22Rv1 (cell line): ENCODE measurements around the gene IL9R.
"Not testable (repeated sequence)": the region's sequence is repeated elsewhere in the genome, so short reads cannot be mapped to it uniquely, and the experiment has no call there.

Experiments used
- CTCF ChIP-seq: fragments of 450-650 bp; IDR thresholded peaks from 2 replicates; pipeline ENCODE4 v1.5.1; 2017; ENCODE audit warnings: mild to moderate bottlenecking
- ZFX ChIP-seq: fragments of 450-650 bp; IDR thresholded peaks from 2 replicates; pipeline ENCODE4 v1.6.1; 2017; ENCODE audit warnings: antibody characterized with exemption, borderline replicate concordance

- not testable (repeated sequence) for TF ChIP-seq CTCF, ZFX
These were observed 25.3 kb upstream of the IL9R start for GRCh38 chrX:155972241-155972640.
